GM12892 (cell line): ENCODE data around the gene INS.

Source experiments
- DNase-seq: peaks from one replicate; pipeline ENCODE4 v3.0.0; 2011; ENCODE audit not compliant: insufficient read length
- FAIRE-seq: peaks from 2 replicates; lab custom pipeline; 2011; peaks lifted over from hg19 to GRCh38; lab: Jason Lieb, UNC
- POLR2A ChIP-seq: IDR thresholded peaks from 2 replicates; pipeline ENCODE4 v1.6.1; 2011; ENCODE audit warnings: low read depth, low read length, control low read depth
- POLR2AphosphoS5 ChIP-seq: IDR thresholded peaks from 2 replicates; pipeline ENCODE4 v1.6.1; 2011; ENCODE audit warnings: low read depth, low read length, control low read depth
- TAF1 ChIP-seq: IDR thresholded peaks from 2 replicates; pipeline ENCODE4 v1.6.1; 2011; ENCODE audit warnings: low read depth, mild to moderate bottlenecking, control low read depth, low read length, borderline replicate concordance

The INS gene

DNA sequence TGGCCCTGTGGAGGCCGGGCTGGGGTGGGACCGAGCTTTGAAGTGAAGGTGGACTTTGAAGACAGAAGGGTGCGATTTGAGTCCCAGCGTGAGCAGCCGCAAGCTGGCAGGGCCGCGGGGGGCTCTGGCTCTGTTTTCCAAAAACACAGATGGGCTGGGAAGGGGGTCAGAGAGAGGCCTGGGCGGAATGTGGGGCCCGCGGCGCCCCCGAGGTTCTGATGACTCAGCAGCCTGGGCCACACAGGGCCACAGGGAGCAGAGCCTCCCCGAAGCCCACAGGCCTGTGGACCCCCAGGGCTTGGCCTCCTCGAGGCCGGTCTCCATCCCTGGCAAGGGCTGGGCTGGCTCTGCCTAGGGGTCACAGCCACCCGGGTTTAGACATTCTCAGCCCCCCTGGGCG, 6.1 kb downstream of the INS start:
- TF ChIP-seq TAF1, result no peak
- TF ChIP-seq POLR2A, result no peak
- no peak for TF ChIP-seq POLR2AphosphoS5
- DNase-seq (no peak), FAIRE-seq (no peak)

GRCh38 chr11:2154195-2154585, 6.8 kb downstream of the INS start:
- TF ChIP-seq TAF1 (no peak), POLR2AphosphoS5 (no peak), POLR2A (no peak)
- FAIRE-seq (no peak), DNase-seq (no peak)

GRCh38 chr11:2153581-2154194, 7.3 kb downstream of the INS start:
- no peak for FAIRE-seq
- TF ChIP-seq POLR2AphosphoS5 (no peak), POLR2A (no peak), TAF1 (no peak)

GRCh38 chr11:2151500-2152257, 9.3 kb downstream of the INS start:
- peak; percentile 96 for FAIRE-seq
- peak; percentile 83 for DNase-seq
- TF ChIP-seq TAF1 (no peak), POLR2A (no peak), POLR2AphosphoS5 (no peak)

More at GRCh38 chr11:2153581-2154194, 7.3 kb downstream of the INS start:
- DNase-seq, result no peak

DNA sequence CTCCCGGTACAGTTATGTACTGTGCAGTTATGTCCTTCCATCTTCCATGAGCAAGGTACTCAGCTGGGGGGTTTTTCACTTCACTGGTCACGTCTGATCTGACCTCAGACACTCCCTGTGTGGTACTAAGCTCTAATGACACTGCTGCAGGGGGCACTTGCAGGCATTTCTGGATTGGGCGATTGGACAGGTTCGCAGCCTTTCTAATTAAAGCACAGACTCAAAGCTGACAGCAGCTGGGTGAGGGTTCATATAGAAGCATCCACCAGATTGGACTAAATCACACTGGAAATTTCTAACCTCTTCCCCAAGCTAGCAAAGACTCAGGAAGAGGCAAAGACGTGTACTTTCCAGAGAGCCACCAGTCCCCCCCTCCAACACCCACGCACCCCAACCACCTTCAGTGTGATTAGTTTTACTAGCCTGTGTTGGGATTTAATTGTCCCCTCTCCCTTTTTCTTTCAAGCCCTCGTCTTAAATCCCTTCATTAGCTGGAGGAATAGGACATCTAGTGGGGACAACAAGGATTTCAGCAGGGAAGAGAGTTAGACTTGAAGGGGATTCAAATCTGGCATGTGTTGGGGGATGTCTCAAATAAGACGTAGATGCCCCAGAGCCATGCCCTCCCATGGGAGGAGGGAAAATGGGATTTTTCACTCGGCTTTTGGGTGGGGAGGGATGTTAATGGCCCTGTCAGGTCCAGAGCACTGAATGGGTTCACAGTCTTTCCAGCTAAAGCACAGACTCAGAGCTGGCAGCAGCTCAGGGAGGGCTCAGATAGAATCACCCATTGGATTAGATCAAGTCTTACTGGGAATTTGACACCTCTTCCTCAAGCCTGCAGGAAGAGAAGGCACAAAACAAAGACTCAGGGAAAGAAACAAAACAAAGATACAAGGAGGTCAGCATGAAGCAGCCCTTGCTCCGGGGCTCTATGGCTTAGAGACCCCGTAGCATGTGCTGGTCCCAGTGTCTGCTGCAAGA, 10.9 kb downstream of the INS start:
- no peak for FAIRE-seq

DNA sequence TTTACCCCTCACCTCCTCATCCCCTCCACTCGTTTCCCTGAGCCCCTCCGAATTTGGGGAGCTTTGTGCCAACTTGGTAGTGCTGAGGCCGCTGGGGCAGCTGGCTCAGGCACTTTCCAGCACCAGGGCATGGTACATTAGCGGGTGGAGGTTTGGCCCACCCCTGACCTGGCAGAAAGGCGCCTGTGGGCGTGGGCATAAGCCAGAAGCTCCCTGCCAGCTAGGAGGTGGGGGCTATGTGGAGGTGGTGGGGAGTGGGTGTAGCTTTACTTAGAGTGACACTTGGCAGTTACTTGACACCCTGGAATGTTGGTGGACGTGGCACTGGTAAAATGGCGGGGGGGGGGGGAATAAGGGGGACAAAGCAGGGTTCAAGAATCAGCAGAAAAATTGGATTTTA, 11.5 kb downstream of the INS start:
- DNase-seq (no peak), FAIRE-seq (no peak)
- TF ChIP-seq POLR2AphosphoS5 (no peak), TAF1 (no peak), POLR2A (no peak)

More for the DNA sequence above, 10.9 kb downstream of the INS start:
- DNase-seq, result no peak
- TF ChIP-seq POLR2AphosphoS5 (no peak), POLR2A (no peak), TAF1 (no peak)

DNA sequence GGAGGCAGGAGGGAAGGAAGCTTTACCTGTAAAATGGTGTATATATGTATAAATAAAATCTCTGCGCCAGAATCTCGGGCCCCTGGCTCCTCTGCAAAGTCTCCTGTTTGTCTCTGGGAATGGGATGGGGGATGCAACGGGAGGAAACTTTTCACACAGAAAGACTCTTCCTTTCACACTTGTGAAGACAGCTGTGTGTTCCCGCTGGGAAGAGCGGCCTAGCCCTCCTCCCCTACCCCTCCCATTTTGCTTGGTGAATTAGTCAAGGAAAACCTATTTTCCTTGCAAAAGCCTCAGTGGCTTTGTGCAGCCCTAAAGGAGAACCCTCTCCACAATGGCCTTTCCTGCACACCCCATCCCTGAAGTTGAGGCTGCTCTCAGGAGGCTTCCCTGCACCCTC, 12.4 kb downstream of the INS start:
- TF ChIP-seq POLR2AphosphoS5, result no peak
- no peak for TF ChIP-seq TAF1
- no peak for TF ChIP-seq POLR2A
- DNase-seq (no peak), FAIRE-seq (no peak)

DNA sequence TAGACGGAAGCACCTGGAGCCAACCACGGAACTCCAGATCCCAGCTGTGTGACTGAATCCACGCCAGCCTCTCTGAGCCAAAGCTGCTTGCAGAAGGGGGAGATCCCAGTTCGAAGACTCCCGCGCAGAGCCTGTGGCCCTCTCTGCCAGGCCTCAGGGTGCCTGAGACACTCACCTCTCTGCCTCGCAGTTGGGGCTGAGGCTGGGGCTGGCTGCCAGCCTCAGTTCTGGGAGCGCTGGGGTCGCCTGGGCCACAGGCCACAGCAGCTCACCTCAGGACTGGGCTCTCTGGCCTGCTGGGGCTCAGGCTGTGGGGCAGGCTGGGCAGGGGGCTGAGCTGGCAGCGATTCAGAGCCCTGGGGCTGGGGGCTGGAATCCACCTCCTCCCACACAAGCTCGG, 13.6 kb downstream of the INS start:
- DNase-seq (no peak), FAIRE-seq (no peak)
- TF ChIP-seq POLR2AphosphoS5 (no peak), TAF1 (no peak), POLR2A (no peak)

DNA sequence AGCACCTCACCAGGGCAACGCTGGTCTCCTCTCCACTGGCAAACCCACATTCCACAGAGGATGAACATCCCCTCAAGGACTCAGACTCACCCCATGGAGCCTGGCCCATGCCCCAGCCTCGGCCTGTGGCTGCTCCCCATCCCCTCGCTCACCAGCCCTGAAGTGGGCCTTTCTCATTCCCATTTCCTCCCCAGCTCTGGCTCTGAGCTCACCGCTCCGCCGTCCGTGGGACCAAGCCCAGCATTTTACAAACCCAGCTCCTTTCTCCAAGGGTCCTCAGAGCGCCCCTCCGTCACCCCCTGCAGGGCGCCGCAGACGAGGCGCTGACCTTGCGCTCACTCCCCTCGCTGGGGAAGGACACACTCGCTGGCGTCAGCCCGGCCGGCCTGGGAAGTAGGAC, 15.0 kb downstream of the INS start:
- TF ChIP-seq POLR2AphosphoS5 (no peak), TAF1 (no peak), POLR2A (no peak)
- FAIRE-seq (no peak), DNase-seq (no peak)

DNA sequence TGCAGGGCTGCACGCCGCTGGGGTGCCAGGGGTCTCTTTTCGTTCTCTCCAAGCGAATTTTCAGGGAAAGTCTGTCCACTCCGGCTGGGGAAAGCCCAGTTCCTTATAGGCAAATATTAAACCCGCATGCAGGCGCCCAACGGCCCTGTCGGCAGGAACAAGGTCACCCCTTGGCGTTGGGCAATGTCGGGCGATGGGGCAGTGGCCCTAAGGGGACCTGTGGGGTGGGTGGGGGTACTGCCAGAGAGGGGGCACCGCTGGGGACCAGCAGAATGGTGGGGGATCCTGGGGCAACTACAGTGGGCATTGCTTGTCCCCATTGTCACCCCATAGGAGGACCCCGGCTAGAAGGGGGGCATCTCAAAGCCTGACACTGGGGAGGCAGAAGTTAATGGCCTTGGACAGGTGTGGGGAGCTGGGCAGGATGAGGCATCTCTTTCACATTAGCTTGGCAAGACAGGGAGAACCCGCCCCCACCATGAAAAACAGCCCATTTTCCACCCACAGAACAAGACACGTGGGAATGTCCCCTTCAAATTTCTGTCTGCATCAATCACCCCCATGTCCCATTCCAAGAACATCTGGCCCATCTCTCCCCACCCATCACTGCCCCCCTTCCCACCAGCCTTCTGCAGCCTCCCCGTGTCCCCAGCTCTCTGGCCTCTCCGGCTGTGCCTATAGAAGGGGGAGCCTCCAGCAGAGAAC, 16.3 kb downstream of the INS start:
- FAIRE-seq (no peak), DNase-seq (no peak)
- TF ChIP-seq TAF1 (no peak), POLR2A (no peak), POLR2AphosphoS5 (no peak)

- TF ChIP-seq POLR2AphosphoS5 (no peak), POLR2A (no peak), TAF1 (no peak)
- no peak for DNase-seq
Observed at GRCh38 chr11:2143799-2144543, 17.0 kb downstream of the INS start.

More at GRCh38 chr11:2143799-2144543, 17.0 kb downstream of the INS start:
- no peak for FAIRE-seq
